Measurements from ENCODE around the gene CD244.
"Not testable (repeated sequence)": the region's sequence is repeated elsewhere in the genome, so short reads cannot be mapped to it uniquely, and the experiment has no call there.

The CD244 gene

GRCh38 chr1:160879056-160879455 is 16.4 kb upstream of the CD244 start:
- Histone ChIP-seq H3K4me2 (no peak overlapping the region), H3K27me3 (ENCODE audit: insufficient read depth, low read depth) (no peaks in the 10 kb centered on the region), H3K4me1 (ENCODE audit: low read depth, poor library complexity, severe bottlenecking) (no peaks in the 10 kb centered on the region), H3K27ac (no peak overlapping the region), H2AFZ (ENCODE audit: low read depth) (no peak overlapping the region), H4K20me1 (ENCODE audit: insufficient read depth) (no peaks in the 10 kb centered on the region), H3K4me3 (IDR thresholded peaks at IDR 0.05; ENCODE audit: insufficient read depth, low read depth, low read length) (no peak overlapping the region), H3K36me3 (ENCODE audit: insufficient read depth) (no peaks in the 10 kb centered on the region), H3K9ac (no peak overlapping the region), H3K79me2 (ENCODE audit: insufficient read depth, low read depth) (no peaks in the 10 kb centered on the region)
- no peak for TF ChIP-seq CTCF (conservative IDR thresholded peaks at IDR 0.05; ENCODE audit: low read depth, low read length)

- no peak overlapping the region for H2AFZ ChIP-seq (ENCODE audit: low read depth)
- H3K27me3 ChIP-seq (ENCODE audit: insufficient read depth, low read depth) = no peaks in the 10 kb centered on the region
- no peaks in the 10 kb centered on the region for H4K20me1 ChIP-seq (ENCODE audit: insufficient read depth)
- TF ChIP-seq CTCF (conservative IDR thresholded peaks at IDR 0.05; ENCODE audit: low read depth, low read length) = peak; percentile 44
- no peaks in the 10 kb centered on the region for H3K36me3 ChIP-seq (ENCODE audit: insufficient read depth)
- H3K9ac ChIP-seq = no peak overlapping the region
- H3K27ac ChIP-seq = no peak overlapping the region
- H3K79me2 ChIP-seq (ENCODE audit: insufficient read depth, low read depth) = no peaks in the 10 kb centered on the region
- H3K4me1 ChIP-seq (ENCODE audit: low read depth, poor library complexity, severe bottlenecking) = no peaks in the 10 kb centered on the region
- no peak overlapping the region for H3K4me3 ChIP-seq (IDR thresholded peaks at IDR 0.05; ENCODE audit: insufficient read depth, low read depth, low read length)
- no peak overlapping the region for H3K4me2 ChIP-seq
These were observed 14.5 kb upstream of the CD244 start for GRCh38 chr1:160877221-160877620.

- no peak overlapping the region for H2AFZ ChIP-seq (ENCODE audit: low read depth)
- no peak for TF ChIP-seq CTCF (conservative IDR thresholded peaks at IDR 0.05; ENCODE audit: low read depth, low read length)
- no peak overlapping the region for H3K27ac ChIP-seq
- no peaks in the 10 kb centered on the region for H3K4me1 ChIP-seq (ENCODE audit: low read depth, poor library complexity, severe bottlenecking)
- H3K4me3 ChIP-seq (IDR thresholded peaks at IDR 0.05; ENCODE audit: insufficient read depth, low read depth, low read length) = no peak overlapping the region
- no peak overlapping the region for H3K4me2 ChIP-seq
- no peaks in the 10 kb centered on the region for H3K79me2 ChIP-seq (ENCODE audit: insufficient read depth, low read depth)
- H3K27me3 ChIP-seq (ENCODE audit: insufficient read depth, low read depth) = no peaks in the 10 kb centered on the region
- no peak overlapping the region for H3K9ac ChIP-seq
- no peaks in the 10 kb centered on the region for H4K20me1 ChIP-seq (ENCODE audit: insufficient read depth)
- H3K36me3 ChIP-seq (ENCODE audit: insufficient read depth) = no peaks in the 10 kb centered on the region
These were observed 13.6 kb upstream of the CD244 start for GRCh38 chr1:160876311-160876710.

- not testable (repeated sequence) for H3K79me2 ChIP-seq (ENCODE audit: insufficient read depth, low read depth); H3K27me3 ChIP-seq (ENCODE audit: insufficient read depth, low read depth); H3K27ac ChIP-seq; H2AFZ ChIP-seq (ENCODE audit: low read depth); H3K9ac ChIP-seq; H4K20me1 ChIP-seq (ENCODE audit: insufficient read depth); H3K4me2 ChIP-seq; H3K36me3 ChIP-seq (ENCODE audit: insufficient read depth); H3K4me3 ChIP-seq (IDR thresholded peaks at IDR 0.05; ENCODE audit: insufficient read depth, low read depth, low read length); H3K4me1 ChIP-seq (ENCODE audit: low read depth, poor library complexity, severe bottlenecking)
These were observed 12.9 kb upstream of the CD244 start for GRCh38 chr1:160875591-160875990.

- Histone ChIP-seq H3K36me3 (ENCODE audit: insufficient read depth) (no peaks in the 10 kb centered on the region), H2AFZ (ENCODE audit: low read depth) (no peak overlapping the region), H3K4me1 (ENCODE audit: low read depth, poor library complexity, severe bottlenecking) (no peaks in the 10 kb centered on the region), H3K4me3 (IDR thresholded peaks at IDR 0.05; ENCODE audit: insufficient read depth, low read depth, low read length) (no peak overlapping the region), H4K20me1 (ENCODE audit: insufficient read depth) (no peaks in the 10 kb centered on the region), H3K9ac (no peak overlapping the region), H3K79me2 (ENCODE audit: insufficient read depth, low read depth) (no peaks in the 10 kb centered on the region), H3K4me2 (no peak overlapping the region), H3K27ac (no peak overlapping the region), H3K27me3 (ENCODE audit: insufficient read depth, low read depth) (no peaks in the 10 kb centered on the region)
- no peak for TF ChIP-seq CTCF (conservative IDR thresholded peaks at IDR 0.05; ENCODE audit: low read depth, low read length)
These were observed 12.2 kb upstream of the CD244 start for GRCh38 chr1:160874935-160875334.

Data from KMS-11 (cell line).